Hepatocyte (in vitro differentiated cells): ENCODE measurements around the gene SPSB1. TPM values are rescaled to one million over a fixed set of nuclear protein-coding genes. Genes with fewer than 3 reads are reported as not detected.

Experiments
- DNase-seq: peaks from one replicate; pipeline ENCODE4 v3.0.0-alpha.2; 2016; ENCODE audit warnings: low spot score
- H2AFZ ChIP-seq: fragments of 200-600 bp; sonication (generic); 2 replicates; pipeline ENCODE4 v1.6.0; 2016; ENCODE audit warnings: antibody characterized with exemption, mild to moderate bottlenecking
- H3K27ac ChIP-seq: fragments of 200-600 bp; sonication (generic); 2 replicates; pipeline ENCODE4 v1.5.1; 2016; ENCODE audit warnings: mild to moderate bottlenecking
- H3K27me3 ChIP-seq: fragments of 200-600 bp; sonication (generic); 2 replicates; pipeline ENCODE4 v1.6.1; 2016
- H3K36me3 ChIP-seq: fragments of 200-600 bp; sonication (generic); replicated peaks from 2 replicates; pipeline ENCODE4 v1.5.1; 2016; ENCODE audit warnings: low read depth; ENCODE audit not compliant: insufficient read depth
- H3K4me1 ChIP-seq: fragments of 200-600 bp; sonication (generic); 2 replicates; pipeline ENCODE4 v1.5.1; 2016; ENCODE audit warnings: mild to moderate bottlenecking, moderate library complexity; ENCODE audit not compliant: insufficient read depth
- H3K4me2 ChIP-seq: fragments of 200-600 bp; sonication (generic); 2 replicates; pipeline ENCODE4 v1.6.0; 2016
- H3K4me3 ChIP-seq: fragments of 200-600 bp; sonication (generic); 2 replicates; pipeline ENCODE4 v1.5.1; 2016; ENCODE audit warnings: mild to moderate bottlenecking
- H3K79me2 ChIP-seq: fragments of 200-600 bp; sonication (generic); 2 replicates; pipeline ENCODE4 v1.6.0; 2017; ENCODE audit warnings: mild to moderate bottlenecking
- H3K9me2 ChIP-seq: fragments of 200-600 bp; sonication (generic); replicated peaks from 2 replicates; pipeline ENCODE4 v1.6.0; 2017; ENCODE audit warnings: mild to moderate bottlenecking; ENCODE audit not compliant: insufficient read depth
- H3K9me3 ChIP-seq: fragments of 200-600 bp; sonication (generic); 2 replicates; pipeline ENCODE4 v1.5.1; 2016; ENCODE audit warnings: low read depth, mild to moderate bottlenecking
- H4K20me1 ChIP-seq: fragments of 200-600 bp; sonication (generic); 2 replicates; pipeline ENCODE4 v1.6.0; 2016; ENCODE audit warnings: mild to moderate bottlenecking; ENCODE audit not compliant: insufficient read depth, poor library complexity, severe bottlenecking
- CTCF ChIP-seq: fragments of 200-600 bp; sonication (generic); IDR thresholded peaks from 2 replicates; pipeline ENCODE4 v1.5.1; 2016; ENCODE audit warnings: antibody characterized with exemption, mild to moderate bottlenecking; ENCODE audit not compliant: poor library complexity
- EZH2 ChIP-seq: fragments of 200-600 bp; sonication (generic); IDR thresholded peaks from 2 replicates; pipeline ENCODE4 v1.6.1; 2016; ENCODE audit warnings: antibody characterized with exemption, mild to moderate bottlenecking, borderline replicate concordance
- EZH2phosphoT487 ChIP-seq: fragments of 200-600 bp; sonication (generic); IDR thresholded peaks from one replicate; pipeline ENCODE4 v1.6.1; 2018; ENCODE audit warnings: antibody characterized with exemption, mild to moderate bottlenecking, low read depth, moderate library complexity; ENCODE audit not compliant: unreplicated experiment, severe bottlenecking
- WGBS: methylation state at CpG from one replicate; pipeline ENCODE4 v1.1.6; 2016; ENCODE audit warnings: low lambda C conversion rate; ENCODE audit errors: missing lambda C conversion rate; 5-methylcytosine and 5-hydroxymethylcytosine counted together
- polyA plus RNA-seq: library from polyadenylated mRNA; unstranded; fragments of >200 nt; fragmentation: Nextera tagmentation; extraction: Ambion mirVana; gene quantifications from 2 replicates; pipeline ENCODE4 v1.2.1, GENCODE V29; 2016
- total RNA-seq: library from RNA; depleted of rRNA; stranded (reverse); fragments of >200 nt; gene quantifications from 2 replicates; pipeline ENCODE4 v1.2.3, GENCODE V29; 2014

SPSB1 gene
- total and polyA plus RNA-seq, 2 experiments from 2014 or later: 61.3 to 102 TPM

- Histone ChIP-seq H2AFZ (no peak overlapping the region), H3K36me3 (no peaks in the 10 kb centered on the region), H4K20me1 (no peaks in the 10 kb centered on the region), H3K27ac (peak overlapping the region; percentile 76), H3K9me3 (no peaks in the 10 kb centered on the region), H3K4me3 (no peak overlapping the region), H3K27me3 (no peaks in the 10 kb centered on the region), H3K4me2 (no peak overlapping the region), H3K9me2 (no peaks in the 10 kb centered on the region), H3K4me1 (peaks cover 46% of the 10 kb centered on the region), H3K79me2 (peaks cover 5% of the 10 kb centered on the region)
- DNase-seq: no peak
- WGBS: 71% methylated on average over 7 of the region's 7 CpGs
- TF ChIP-seq EZH2 (no peak), EZH2phosphoT487 (no peak), CTCF (no peak)
These were observed 82.2 kb downstream of the SPSB1 start for GRCh38 chr1:9374748-9375341.

- Histone ChIP-seq H3K9me2 (no peaks in the 10 kb centered on the region), H3K4me1 (peaks cover 39% of the 10 kb centered on the region), H3K27ac (peak overlapping the region; percentile 76), H2AFZ (no peak overlapping the region), H3K27me3 (no peaks in the 10 kb centered on the region), H4K20me1 (no peaks in the 10 kb centered on the region), H3K4me2 (peak overlapping the region; percentile 27), H3K4me3 (no peak overlapping the region), H3K36me3 (no peaks in the 10 kb centered on the region), H3K79me2 (no peaks in the 10 kb centered on the region), H3K9me3 (no peaks in the 10 kb centered on the region)
- 54% methylated on average over 15 of the region's 15 CpGs for WGBS
- no peak for DNase-seq
- TF ChIP-seq CTCF: no peak
- no peak for TF ChIP-seq EZH2
- TF ChIP-seq EZH2phosphoT487: no peak
These were observed 83.2 kb downstream of the SPSB1 start for GRCh38 chr1:9375912-9376311.

- peak overlapping the region; percentile 76 for H3K27ac ChIP-seq
- no peaks in the 10 kb centered on the region for H3K9me3 ChIP-seq
- no peak overlapping the region for H2AFZ ChIP-seq
- no peaks in the 10 kb centered on the region for H3K9me2 ChIP-seq
- no peak overlapping the region for H3K4me2 ChIP-seq
- TF ChIP-seq EZH2phosphoT487: no peak
- TF ChIP-seq EZH2: no peak
- no peak for TF ChIP-seq CTCF
- H3K4me3 ChIP-seq: no peak overlapping the region
- WGBS: 84% methylated on average over 5 of the region's 5 CpGs
- no peaks in the 10 kb centered on the region for H4K20me1 ChIP-seq
- peaks cover 36% of the 10 kb centered on the region for H3K4me1 ChIP-seq
- H3K36me3 ChIP-seq: no peaks in the 10 kb centered on the region
- no peaks in the 10 kb centered on the region for H3K79me2 ChIP-seq
- no peak for DNase-seq
- no peaks in the 10 kb centered on the region for H3K27me3 ChIP-seq
These were observed 83.7 kb downstream of the SPSB1 start for GRCh38 chr1:9376430-9376829.

- H3K27ac ChIP-seq: peak overlapping the region; percentile 76
- no peak overlapping the region for H2AFZ ChIP-seq
- no peaks in the 10 kb centered on the region for H3K36me3 ChIP-seq
- TF ChIP-seq EZH2phosphoT487: no peak
- no peaks in the 10 kb centered on the region for H3K27me3 ChIP-seq
- H3K4me2 ChIP-seq: no peak overlapping the region
- no peaks in the 10 kb centered on the region for H3K79me2 ChIP-seq
- peaks cover 31% of the 10 kb centered on the region for H3K4me1 ChIP-seq
- no peak overlapping the region for H3K4me3 ChIP-seq
- H3K9me2 ChIP-seq: no peaks in the 10 kb centered on the region
- 90% methylated on average over 15 of the region's 17 CpGs for WGBS
- no peaks in the 10 kb centered on the region for H4K20me1 ChIP-seq
- DNase-seq: no peak
- H3K9me3 ChIP-seq: no peaks in the 10 kb centered on the region
These were observed 84.2 kb downstream of the SPSB1 start for GRCh38 chr1:9376886-9377333.
